ENCODE results near the gene FHOD3.

FHOD3 gene

DNA sequence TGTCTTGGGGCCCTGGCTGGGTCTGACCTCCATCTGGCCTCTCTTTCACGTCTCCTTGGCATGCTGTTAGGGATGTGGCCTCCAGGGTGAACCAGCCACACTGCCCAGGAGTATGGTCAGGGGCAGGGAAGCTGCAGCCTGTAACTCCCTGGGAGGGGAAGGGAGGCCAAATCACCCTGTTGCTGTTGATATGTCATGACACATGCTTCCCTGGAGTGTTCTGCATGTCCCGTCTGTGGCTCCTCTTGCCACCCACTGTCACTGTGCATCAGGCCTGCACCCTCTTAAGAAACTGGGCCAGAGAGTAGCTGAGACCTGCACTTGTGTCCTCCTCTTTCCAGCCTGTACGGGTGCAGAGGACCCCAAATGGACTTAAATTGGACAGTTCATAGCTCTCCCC is 221.3 kb downstream of the FHOD3 start:
- DNase-seq (ENCODE audit: low read depth in 3 of 3), result no peak

DNA sequence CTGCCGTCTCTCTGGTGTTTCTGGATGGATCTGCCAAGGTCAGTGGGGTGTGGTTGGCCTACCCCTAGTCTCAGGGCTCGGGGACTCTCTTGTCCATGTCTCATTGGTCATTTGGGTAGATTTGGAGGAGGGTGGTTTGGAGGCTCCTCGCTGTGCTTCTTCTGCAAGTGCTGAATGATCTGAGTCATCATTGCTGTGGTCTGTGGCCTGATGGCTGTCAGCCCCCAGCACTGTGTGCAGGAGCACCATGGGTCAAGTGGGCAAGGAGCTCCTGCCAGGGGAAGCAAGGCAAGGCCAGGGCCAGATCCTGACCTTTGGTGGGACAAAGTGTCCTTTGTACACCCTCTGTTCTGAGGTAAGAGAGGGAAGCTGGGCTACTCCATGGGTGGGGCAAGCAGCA is 221.8 kb downstream of the FHOD3 start:
- DNase-seq (ENCODE audit: low read depth in 3 of 3), result no peak

DNA sequence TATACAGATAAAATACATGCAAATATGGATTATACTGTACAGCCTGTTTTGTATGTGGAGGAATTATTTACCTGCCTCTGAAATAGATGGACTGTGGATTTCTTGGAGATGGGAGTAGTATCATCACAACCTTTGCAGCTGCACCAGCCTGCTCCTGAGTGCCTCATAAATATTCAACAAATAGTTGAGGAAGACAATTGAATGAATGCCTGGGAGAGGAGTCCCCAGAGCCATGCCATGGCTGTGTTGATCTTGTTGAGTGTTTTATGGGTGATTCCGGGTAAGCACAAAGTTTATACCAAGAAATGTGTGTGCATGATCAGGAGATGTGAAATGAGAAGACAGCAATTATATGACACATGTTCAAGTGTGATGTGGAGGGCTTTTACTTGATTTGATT is 225.0 kb downstream of the FHOD3 start:
- DNase-seq (ENCODE audit: low read depth in 3 of 3), result no peak

DNA sequence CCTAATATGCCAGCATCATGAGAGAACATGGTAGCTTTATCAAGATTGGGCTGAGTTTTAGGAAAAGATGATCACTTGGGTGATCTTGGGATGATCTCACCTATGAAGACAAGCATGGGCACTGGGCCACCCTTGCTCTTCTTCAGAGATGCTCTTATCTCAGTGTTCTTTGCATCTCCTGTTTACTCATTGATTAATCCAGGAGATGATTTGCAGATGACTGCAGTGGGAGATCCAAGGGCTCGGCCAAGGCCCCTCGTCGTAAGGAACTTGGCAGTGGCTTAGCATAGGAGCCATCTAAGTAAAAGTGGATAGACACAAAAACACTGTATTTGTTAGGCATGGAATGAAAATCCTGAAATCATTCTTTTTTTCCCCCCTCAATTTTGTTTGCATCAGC is 228.4 kb downstream of the FHOD3 start:
- DNase-seq (ENCODE audit: low read depth in 3 of 3), result no peak

DNA sequence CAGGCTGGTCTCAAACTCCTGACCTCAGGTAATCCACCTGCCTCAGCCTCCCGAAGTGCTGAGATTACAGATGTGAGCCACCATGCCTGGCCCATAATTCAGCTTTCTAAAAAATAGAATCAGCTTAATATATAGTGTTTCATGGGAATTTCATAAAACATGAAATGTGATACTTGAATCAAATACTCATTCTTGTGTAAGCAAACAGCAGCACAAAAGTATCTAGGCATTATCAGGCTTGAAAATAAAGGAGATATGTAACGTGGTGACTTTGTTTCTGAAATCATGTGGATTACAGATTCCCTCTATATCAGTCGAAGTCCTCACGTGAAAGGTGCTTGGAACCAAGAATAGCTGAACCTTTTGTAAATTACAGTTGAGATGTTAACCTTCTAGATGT is 229.1 kb downstream of the FHOD3 start:
- DNase-seq (ENCODE audit: low read depth in 3 of 3), result no peak

DNA sequence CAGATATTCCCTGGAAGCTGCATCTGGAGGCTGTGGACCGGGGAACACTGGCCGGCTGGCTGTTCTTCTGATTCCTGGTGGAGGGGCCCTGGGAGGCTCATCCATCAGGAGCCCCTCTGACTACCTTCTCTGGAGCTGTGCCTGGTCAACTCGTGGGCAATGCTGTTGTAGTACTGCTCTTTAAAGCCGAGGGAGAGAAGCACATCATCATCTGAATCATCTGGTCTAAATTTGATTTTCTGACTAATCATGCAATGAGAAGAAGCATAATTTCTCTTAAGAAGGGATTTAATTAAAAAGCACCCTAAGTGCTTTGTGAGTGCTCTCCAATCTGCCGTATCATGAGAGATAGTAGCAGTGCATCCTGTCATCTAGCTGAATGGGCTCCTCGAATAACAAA is 229.5 kb downstream of the FHOD3 start:
- DNase-seq (ENCODE audit: low read depth in 3 of 3), result no peak

DNA sequence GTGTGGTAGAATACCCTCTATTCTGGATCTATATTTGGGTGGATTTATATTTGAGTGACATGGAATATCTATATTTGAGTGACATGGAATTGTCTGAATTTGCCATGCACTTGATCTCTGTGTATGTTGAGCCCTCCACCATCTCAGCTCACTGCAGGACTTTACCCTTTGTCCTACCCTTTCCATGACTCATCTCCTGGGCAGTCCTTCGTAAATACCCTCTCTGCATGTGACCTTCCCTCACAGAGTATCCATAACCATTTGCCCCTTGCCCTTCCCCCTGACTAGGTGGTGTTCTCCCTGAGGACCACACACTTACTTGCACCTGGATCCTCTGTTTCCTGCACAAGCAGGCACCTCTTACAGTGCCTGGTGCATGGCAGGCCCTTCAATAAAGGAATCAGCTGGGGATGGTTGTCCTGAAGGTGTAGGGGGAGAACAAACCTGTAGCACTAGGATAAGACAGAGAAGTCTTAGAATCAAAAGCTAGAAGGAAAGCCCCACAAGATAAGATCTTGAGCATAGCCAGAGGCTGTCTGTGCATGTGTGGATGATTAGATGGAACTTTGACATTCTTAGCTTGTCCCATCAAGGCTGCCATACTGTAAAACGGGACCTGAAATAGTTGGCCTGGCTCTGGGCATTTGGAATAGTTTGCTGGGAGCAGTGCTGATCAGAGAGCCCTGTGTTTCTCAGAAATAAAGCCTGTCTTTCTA is 230.4 kb downstream of the FHOD3 start:
- DNase-seq (ENCODE audit: low read depth in 3 of 3), result no peak

DNA sequence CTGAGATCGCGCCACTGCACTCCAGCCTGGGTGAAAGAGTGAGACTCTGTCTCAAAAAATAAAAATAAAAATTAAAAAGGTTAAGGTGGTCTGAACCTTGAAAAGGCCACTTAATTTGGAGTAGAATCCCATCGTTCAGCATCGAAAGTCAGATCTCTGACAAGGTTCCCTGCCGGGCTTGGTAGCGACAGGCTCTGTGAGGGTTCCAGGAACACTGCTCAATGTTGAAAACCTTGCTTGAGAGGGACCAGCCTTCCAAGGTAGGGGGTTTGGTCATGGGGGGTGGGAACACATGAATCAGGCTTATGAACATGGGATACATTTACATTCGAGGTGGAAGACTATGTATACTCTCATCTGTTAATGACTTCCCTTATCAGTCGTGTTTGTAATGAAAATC is 232.2 kb downstream of the FHOD3 start:
- DNase-seq (ENCODE audit: low read depth in 3 of 3), result no peak

DNA sequence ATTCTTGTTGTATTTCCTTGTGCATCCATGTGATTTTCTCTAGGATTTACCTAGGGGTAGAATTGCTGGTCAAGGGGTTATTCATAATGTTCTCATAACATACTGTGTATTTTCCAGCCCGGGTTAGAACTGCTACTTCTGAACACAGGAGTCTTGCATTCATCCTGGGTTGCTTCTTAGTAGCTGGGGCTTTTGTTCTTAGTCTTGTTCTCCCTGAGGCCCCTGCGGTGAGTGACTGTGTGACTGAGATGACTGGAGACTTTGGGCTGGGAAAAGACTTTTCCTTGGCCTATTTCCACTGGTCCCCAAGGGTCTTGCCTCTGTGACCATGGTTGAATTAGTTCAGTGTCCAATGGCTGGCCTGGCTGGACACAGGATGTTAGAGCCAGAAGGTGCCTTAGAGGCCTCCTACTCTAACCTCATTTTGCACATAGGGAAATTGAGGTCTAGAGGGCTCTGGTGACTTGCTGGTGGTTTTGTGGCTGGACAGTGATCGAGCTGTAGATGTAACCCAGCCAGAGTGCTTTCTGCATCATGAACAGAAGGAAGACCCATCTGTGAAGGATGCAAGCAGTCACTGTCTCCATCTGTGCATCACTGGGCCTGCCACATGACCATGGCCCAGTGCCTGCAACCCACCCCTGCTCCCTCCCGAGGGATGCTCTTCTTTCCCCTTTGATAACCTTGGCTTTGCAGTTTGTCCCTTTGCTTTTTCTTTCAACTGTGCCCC is 233.3 kb downstream of the FHOD3 start:
- no peak for DNase-seq (ENCODE audit: low read depth in 3 of 3)

DNA sequence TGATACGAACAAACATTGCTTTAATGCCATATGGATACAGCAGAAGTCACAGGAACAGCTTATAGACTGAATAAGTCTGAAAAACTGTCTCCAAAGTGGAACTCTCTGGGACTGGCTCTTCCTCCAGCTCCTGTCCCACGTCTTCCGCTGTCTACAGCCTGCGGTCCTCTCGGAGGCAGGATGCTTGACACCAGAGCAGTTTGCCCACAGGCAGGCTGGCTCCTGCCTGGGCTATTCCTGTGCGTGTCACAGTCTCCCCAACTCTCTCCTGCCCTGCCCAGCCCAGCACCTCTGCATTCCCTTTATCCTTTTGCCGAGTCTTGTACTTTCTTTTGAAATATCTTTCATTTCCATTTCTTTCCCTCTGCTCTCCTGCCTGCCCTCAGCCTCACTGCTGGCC is 234.1 kb downstream of the FHOD3 start:
- DNase-seq (ENCODE audit: low read depth in 3 of 3), result no peak

DNA sequence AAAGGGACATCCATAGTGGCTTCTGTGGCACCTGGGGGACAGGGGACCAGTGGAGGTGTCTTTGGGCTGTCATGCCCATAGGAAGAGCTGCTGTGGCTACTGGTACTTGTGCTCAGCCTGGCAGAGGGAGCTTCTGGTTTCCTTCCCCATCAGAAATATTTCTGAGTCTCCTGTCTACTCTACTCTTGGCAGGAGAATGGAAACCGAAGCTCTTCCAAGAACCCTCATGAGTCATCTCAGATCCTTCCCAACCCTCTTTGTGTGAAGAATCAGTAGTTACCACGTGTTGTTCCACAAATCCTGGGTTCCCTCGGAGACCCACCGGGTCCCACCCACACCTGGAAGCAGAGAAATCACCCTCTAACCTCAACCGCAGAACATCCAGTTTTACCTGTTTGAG is 234.9 kb downstream of the FHOD3 start:
- DNase-seq (ENCODE audit: low read depth in 3 of 3), result no peak

DNA sequence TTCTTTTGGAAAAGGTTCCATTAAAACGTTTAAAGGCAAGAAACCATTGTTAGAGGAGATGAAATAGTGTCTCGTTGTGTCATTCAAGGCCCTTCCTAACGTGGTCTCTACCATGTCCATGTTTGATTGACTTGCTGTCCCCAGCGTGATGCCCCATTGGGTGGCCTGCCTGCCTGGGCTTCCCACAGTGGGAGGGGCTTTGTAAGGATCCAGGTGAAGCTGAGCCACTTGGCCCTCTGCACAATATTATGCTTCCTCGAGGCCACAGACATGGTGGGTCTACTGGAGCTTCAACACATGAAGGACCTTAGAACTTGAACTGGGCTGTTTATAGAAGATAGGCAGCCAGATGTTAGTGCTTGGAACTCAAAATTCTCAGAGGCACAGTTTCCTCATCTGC is 235.3 kb downstream of the FHOD3 start:
- no peak for DNase-seq (ENCODE audit: low read depth in 3 of 3)

DNA sequence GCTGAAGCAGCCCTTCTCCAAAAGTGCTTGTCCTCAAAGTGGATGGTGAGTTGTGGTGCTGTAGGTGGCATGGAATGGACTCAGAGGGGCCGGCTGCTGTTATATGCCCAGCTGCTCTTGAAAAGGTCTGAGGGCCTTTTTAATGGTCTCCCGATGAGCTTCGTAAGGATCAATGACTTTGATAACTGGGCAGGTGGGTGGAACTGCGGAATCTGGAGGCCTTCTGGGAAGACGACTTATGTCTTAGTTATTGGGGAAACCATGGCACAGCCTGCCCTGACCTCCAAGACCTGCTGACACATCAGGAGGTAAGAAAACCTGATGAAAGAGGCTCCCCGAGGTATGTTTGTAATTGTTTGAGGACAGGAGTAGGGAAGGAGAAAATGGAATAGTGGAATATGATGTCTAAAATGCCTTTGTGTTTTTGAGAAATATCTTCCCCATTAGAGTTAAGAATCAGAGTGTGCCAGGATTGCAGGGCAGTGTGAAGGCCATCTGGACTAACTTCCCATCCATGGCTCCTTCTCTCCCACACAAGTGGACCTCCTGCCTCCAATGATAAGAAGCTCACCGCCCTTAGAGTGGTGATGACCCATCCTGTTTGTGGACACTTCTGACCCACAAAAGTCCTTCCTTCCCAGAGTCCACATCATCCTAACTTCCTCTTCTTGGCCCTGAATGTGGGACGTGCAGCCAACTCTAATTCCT is 236.1 kb downstream of the FHOD3 start:
- DNase-seq (ENCODE audit: low read depth in 3 of 3), result no peak

DNA sequence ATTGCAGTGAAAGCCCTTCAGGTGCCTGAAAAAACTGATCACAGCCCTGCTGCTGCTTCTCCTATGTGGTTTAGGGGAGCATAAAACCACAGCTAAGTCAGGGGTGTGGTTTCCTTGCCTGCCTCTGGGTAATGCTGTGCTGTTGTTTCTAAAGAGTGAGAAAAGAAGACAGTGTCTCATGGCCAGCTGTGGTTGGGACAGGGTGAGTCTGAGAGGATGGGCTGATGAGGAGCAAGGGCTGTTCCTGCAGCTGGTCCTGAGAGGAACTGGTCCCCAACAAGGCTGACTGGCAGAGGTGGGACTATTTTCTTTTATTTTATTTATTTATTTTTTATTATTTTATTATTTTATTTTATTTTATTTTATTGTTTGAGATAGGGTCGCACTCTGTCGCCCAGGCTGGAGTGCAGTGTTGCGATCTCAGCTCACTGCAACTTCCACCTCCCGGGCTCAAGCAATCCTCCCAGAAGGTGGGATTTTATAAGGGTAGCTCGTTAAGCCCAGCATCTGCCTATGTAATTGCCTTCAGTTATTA is 236.7 kb downstream of the FHOD3 start:
- DNase-seq (ENCODE audit: low read depth in 3 of 3), result no peak

DNA sequence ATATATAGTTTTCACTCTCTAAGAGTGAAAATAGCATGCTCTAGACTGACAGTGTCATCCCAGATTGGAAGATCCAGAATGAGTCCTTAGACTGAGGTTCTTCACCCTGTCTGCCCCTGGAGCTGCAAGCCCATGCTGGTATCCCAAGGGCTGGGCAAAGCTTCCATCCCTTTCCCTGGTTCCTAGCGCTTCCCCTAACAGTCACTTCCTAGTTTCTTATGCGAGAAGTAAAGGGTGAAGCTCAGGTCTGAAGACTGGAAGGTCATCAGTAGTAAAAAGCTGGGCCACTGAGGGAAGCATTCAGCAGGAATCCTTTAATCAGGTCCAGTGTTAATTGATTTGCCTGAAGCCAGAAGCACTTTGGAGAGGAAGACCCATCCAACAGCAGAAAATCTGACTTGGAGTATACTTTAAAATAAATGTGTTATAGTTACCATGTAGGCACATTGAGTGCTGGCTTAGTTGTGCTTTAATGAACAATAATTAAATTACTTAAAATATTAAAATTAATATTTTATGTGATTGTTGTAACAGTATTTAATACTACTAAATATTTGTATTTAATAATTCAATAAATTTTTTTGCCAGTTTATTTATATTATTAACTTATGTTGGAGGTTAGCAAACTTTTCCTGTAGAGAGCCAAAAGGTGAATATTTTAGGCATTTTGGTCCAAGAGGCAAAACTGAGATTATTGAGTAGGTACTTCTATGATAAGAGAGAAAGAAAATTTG is 237.9 kb downstream of the FHOD3 start:
- DNase-seq (ENCODE audit: low read depth in 3 of 3), result no peak

DNA sequence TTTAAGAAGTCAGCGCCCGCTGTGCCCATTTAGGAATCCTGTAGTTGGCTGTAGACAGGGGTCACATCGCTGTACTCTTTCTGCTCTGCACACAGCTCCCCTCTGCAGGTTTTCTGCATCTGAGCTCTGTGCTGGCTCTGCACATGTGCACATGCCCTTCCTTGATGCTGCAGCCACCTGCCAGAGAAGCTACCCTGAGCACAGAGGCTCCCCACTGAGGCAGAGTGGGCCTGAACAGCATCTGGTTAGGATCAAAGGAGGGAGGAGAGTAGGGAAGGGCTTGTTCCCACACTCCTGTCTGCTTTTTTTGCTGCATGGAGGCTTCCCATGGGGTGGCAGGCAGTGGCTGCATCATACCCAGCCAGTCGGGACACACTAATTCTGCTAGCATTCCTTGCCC is 238.9 kb downstream of the FHOD3 start:
- DNase-seq (ENCODE audit: low read depth in 3 of 3), result no peak

DNA sequence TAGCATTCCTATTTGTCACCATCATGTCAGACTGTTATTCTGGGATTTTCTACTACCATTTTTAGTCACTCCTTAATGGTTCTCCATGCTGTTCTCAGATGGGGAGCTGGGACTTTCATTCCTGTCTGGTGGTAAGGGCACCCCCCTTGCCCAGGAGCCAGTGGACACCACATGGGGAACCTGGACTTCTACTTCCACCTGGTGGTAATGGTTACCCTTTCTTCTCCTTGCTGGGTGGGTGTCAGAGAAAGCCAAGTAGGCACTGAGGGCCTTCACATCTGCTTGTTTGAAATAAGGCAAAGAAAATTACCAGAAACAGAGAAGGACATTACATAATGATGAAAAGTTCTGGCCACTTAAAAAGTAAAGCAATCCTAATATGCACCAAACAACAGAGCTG is 239.8 kb downstream of the FHOD3 start:
- DNase-seq (ENCODE audit: low read depth in 3 of 3), result no peak

DNA sequence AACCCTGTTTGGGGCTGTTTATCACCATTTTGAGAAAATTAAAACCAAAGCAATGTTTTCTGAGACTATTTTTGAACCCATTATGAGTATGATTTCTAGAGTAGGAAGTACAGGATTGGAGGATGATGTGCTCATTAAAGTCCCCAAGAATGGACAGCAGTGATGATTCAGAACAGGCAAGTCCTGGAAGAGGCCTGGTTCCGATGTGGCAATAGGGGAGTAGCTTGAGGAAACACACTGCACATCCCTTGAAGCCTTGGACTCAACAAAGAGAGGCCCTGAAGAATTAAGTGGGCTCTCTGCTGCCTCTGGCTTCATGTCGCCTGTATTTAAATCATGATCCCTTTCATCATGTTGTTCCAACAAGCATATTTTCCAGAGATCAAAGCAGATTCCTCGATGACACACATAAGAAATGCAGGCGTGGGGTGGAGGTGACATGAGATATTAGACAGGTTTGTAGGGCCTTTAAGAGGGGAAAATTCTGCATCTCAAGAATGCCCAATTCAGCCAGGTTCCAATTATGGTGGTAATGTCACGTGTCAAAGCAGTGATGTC is 242.2 kb downstream of the FHOD3 start:
- no peak for DNase-seq (ENCODE audit: low read depth in 3 of 3)

DNA sequence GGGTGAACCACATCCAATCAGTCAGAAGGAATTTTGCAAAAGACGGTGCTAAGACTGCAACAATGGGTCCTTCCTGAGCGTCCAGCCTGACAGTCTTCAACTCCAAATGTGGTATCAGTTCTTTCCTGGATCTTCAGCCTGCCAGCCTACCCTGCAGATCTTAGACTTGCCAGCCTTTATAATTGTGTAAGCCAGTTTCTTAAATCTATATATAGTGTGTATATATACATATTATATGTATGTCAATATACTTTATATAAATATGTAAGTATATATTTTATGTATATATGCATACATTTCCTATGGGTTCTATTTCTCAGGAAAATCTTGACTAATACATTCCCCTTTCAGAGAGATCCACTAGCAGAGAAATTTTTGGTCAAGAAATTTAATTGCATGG is 245.5 kb downstream of the FHOD3 start:
- DNase-seq (ENCODE audit: low read depth in 3 of 3), result no peak

DNA sequence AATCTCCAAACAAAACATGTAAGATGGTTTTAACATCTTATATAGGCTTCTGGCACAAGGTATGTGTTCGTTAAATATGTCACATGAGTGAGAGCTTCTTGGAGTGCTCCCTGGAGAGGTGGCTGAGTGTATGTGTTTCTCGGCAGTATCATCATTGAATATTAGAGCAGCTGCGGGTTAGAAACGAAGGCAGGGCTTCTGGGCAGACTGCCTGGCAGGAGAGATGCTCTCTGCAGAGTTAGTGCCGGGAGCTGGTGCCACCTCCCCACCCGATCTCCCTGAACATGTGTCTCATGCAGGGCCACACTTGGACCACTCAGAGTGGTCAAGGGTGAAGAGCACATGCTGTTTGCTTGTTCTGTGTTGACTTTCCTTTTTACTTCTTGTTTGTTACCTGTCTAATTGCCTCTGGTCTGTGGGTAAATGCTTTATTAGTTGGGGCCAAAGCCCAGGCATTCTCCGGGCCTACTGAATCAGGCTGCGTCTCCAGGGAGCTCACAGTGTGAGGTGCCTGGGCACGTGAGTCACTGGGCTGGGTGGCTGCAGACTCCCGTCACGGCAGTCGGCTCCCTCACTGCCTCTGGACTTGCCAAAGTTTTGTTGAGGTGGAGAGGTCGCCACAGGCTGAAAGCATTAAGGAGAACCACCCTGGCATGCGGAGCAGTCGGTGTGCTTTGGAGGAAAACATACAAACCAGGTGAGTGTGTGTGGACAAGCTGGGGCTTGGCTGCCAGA is 246.6 kb downstream of the FHOD3 start:
- no peak for DNase-seq (ENCODE audit: low read depth in 3 of 3)

DNA sequence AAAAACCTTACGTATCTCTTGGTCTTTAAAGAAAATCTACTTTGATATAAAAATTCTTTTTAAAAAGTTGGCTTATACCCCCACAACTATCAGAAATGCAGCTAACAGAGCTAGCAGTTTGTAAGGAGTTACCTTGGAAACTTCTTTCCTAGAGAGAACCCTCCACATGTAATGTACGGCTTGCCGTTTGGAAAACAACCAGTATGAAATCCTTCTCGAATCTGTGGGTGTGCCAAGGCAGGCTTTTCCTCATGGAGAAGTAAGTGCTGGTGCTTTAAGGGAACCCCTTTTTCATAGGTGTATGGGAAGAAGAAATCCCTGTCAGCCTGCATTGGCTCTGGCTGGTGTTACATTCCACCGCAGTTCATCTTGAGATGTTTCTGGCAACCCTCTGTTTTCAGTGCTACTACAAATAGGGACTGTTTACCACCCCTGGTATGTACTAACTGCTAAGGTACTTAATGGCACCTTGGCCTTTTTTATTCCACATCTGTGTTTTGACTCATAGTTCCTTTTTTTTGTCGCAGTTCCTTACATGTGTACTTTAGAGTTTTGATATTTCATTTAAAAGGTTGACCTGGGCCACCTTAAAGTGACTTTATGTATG is 248.4 kb downstream of the FHOD3 start:
- no peak for DNase-seq (ENCODE audit: low read depth in 3 of 3)

Data from stimulated activated CD4-positive, alpha-beta T cell treated with anti-CD3 and anti-CD28 coated beads, TNF-alpha, amount 100 ng/mL, for 4 hours (primary cell).